Hippocampal formation (tissue), 2 donors: ENCODE results near the gene TRIM2.

Source experiments
- DNase-seq, 2 donors: peaks; one replicate each; lab custom pipeline; 2025; lab: John Stamatoyannopoulos, UW

The TRIM2 gene

DNA sequence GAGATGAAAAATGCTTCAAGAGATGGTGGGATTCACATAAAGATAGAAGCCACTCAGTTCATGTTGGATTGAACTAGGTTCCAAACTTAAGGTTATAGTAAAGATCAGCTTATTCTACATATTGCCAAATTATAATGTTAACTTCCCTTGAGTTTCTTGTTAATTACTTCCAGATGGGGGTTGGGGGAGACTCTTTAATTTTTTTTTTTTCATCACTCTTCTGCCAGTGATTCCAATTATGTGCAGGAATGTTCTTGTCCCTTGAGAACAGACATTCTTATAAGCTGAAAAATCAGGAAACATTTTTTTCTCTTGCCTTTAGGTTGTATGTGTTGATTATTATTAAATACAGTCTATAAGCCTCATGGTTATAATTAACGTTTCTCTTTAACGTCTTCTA, 170.2 kb downstream of the TRIM2 start:
- DNase-seq: no peak

DNA sequence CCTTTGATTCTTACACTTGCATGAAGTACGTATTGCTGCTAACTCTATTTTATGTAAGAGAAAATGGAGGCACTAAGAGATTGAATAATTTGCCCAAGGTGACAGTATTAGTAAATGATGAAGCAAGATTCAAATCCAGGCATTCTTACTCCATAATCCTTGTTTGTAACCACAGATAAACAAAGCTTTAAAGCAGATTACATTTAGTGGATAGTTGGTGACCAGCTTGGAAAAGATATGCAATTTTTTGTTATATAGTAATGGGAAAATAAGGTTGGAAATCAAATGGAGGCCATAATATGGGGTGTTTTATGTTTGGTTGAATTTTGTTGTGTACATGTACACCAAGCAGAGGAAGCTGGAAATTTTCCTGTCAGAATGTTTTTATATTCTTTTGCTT, 171.1 kb downstream of the TRIM2 start:
- DNase-seq: no peak

DNA sequence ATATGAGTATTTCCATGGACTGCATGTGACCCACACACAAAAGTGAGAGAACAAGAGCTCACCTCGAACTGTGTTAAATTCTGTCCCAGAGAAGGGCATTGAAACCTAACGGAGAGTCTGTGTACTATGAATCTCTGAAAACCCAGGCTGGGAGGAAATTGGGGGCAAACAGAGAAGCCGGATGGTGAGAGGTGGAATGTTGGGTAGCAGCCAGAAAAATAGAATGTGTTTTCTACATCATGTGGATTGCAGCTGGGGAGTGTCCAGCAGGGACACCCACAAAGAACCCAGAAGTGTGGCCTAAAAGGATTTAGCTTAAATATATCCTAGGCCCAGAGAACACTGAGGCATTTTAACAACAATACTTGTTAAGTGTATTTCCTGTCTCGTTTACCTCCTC, 178.9 kb downstream of the TRIM2 start:
- no peak for DNase-seq

DNA sequence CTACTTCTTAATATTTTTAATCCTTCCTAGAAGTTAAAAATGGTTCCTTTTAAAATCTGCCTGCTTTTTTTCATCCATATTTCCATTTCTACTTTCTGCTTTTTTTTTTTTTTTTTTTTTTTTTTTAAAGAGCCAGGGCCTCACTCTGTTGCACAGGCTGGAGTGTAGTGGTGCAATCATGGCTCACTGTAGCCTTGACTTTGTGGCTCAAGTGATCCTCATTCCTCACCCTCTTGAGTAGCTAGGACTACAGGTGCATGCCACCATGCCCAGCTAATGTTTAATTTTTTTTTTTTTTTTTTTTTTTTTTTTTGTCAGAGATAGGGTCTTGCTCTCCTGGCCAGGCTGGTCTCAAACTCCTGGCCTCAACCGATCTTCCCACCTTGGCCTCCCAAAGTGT, 179.9 kb downstream of the TRIM2 start:
- DNase-seq: no peak

DNA sequence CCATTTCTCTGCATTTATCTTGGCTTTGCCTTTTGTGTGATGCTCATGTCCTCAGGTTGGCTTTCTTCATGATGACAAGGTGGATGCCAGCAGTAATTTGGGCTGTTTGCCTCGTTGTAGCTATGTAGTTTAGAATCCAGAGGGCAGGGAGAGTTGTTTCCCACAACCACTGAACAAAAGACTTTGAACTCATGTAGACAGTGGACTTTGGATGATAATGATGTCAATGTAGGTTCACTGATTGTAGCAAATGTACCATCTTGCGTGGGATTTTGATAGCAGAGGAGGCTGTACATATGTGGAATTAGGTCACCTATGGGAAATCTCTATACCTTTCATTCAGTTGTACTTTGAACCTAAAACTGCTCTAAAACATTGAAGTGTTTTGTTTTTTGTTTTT, 181.5 kb downstream of the TRIM2 start:
- no peak for DNase-seq

DNA sequence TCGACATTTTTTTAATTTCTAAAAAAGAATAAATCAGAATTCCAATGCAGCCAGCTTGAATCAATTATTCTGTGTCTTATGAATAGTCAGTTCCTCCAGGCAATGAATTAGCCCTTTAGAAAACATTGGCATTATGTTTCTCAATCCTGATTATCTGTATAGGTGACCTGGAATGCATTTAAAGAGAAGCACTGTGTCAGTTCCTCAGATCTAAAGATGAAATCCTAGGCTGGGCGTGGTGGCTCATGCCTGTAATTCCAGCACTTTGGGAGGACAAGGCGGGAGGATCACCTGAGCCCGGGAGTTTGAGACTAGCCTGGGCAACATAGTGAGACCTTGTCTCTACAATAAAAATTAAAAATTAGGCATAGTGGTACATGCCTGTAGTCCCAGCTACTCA, 183.7 kb downstream of the TRIM2 start:
- no peak for DNase-seq
